ENCODE measurements around the gene FOS. TPM values are rescaled to one million over a fixed set of nuclear protein-coding genes. Genes with fewer than 3 reads are reported as not detected.

The FOS gene
- total and polyA plus RNA-seq, 12 donors: 47.9 to 393 (median 118) TPM

GRCh38 chr14:75277815-75278421, 710 bp upstream of the FOS start:
- peak overlapping the region; percentile 33 to 88 (median 66) for H3K4me3 ChIP-seq
- H3K36me3 ChIP-seq (replicated peaks in 1 of 2): peaks cover 0 to 29% of the 10 kb centered on the region in 2 donors
- intact Hi-C loops (cut with DNase I): loop anchor here in 1 of 2 donors (10.0 kb wide), 1 partner anchor 133 kb away; no protein-coding TSS in a partner anchor
- no peaks in the 10 kb centered on the region for H3K27me3 ChIP-seq
- peak overlapping the region; percentile 97 to 99 (median 99) for H3K27ac ChIP-seq
- TF ChIP-seq POLR2A (IDR thresholded peaks at IDR 0.05): no peak
- TF ChIP-seq CTCF (IDR thresholded peaks at IDR 0.05): no peak
- WGBS, 4 donors: 0 to 1% (median 1%) methylated on average over 26 to 27 of the region's 27 CpGs
- DNase-seq: no peak
- H3K9me3 ChIP-seq (replicated peaks in 1 of 3): no peaks in the 10 kb centered on the region
- peaks cover 24 to 37% of the 10 kb centered on the region in 2 donors for H3K4me1 ChIP-seq (replicated peaks in 1 of 2)

GRCh38 chr14:75279153-75279762, 630 bp downstream of the FOS start:
- 0 to 1% (median 1%) methylated on average over 18 to 38 of the region's 38 CpGs for WGBS, 4 donors
- Histone ChIP-seq H3K27me3 (no peaks in the 10 kb centered on the region), H3K9me3 (replicated peaks in 1 of 3) (no peaks in the 10 kb centered on the region), H3K4me1 (replicated peaks in 1 of 2) (peaks cover 16 to 26% of the 10 kb centered on the region in 2 donors), H3K4me3 (peak overlapping the region; percentile 35 to 99 (median 86)), H3K27ac (peak overlapping the region; percentile 86 to 99 (median 99)), H3K36me3 (replicated peaks in 1 of 2) (peaks cover 0 to 29% of the 10 kb centered on the region in 2 donors)
- DNase-seq: peak; percentile 74 to 92 (median 83)
- intact Hi-C loops (cut with DNase I): loop anchor here in 1 of 2 donors (10.0 kb wide), 1 partner anchor 134 kb away; no protein-coding TSS in a partner anchor
- TF ChIP-seq CTCF (IDR thresholded peaks at IDR 0.05): no peak
- TF ChIP-seq POLR2A (IDR thresholded peaks at IDR 0.05): peak in 1 of 2 donors; percentile 51

- DNase-seq: peak; percentile 43 to 71 (median 52)
- WGBS, 4 donors: 16 to 20% (median 19%) methylated on average over 11 to 26 of the region's 26 CpGs
- Histone ChIP-seq H3K4me3 (peak overlapping the region; percentile 35 to 99 (median 86)), H3K4me1 (replicated peaks in 1 of 2) (peaks cover 16 to 26% of the 10 kb centered on the region in 2 donors), H3K27ac (peak overlapping the region in 4 of 5 donors; percentile 97 to 99 (median 99)), H3K9me3 (replicated peaks in 1 of 3) (no peaks in the 10 kb centered on the region), H3K36me3 (replicated peaks in 1 of 2) (peaks cover 0 to 29% of the 10 kb centered on the region in 2 donors), H3K27me3 (no peaks in the 10 kb centered on the region)
- intact Hi-C loops (cut with DNase I): loop anchor here in 1 of 2 donors (10.0 kb wide), 1 partner anchor 135 kb away; no protein-coding TSS in a partner anchor
- TF ChIP-seq POLR2A (IDR thresholded peaks at IDR 0.05) (no peak), CTCF (IDR thresholded peaks at IDR 0.05) (no peak)
These were observed 1.2 kb downstream of the FOS start for GRCh38 chr14:75279763-75280290.

GRCh38 chr14:75280291-75280830, 1.7 kb downstream of the FOS start:
- Histone ChIP-seq H3K4me1 (replicated peaks in 1 of 2) (peaks cover 16 to 26% of the 10 kb centered on the region in 2 donors), H3K36me3 (replicated peaks in 1 of 2) (peaks cover 0 to 29% of the 10 kb centered on the region in 2 donors), H3K27me3 (no peaks in the 10 kb centered on the region), H3K27ac (peak overlapping the region in 3 of 5 donors; percentile 97 to 99 (median 99)), H3K9me3 (replicated peaks in 1 of 3) (no peaks in the 10 kb centered on the region), H3K4me3 (peak overlapping the region in 1 of 4 donors; percentile 83)
- intact Hi-C loops (cut with DNase I): no loop called here
- no peak for TF ChIP-seq CTCF (IDR thresholded peaks at IDR 0.05)
- TF ChIP-seq POLR2A (IDR thresholded peaks at IDR 0.05): peak in 1 of 2 donors; percentile 5
- WGBS, 4 donors: 84 to 93% (median 93%) methylated on average over 7 of the region's 7 CpGs
- no peak for DNase-seq
